Left renal cortex interstitium (tissue), 4 donors: Measurements from ENCODE around the gene LSS. TPM values are rescaled to one million over a fixed set of nuclear protein-coding genes. Genes with fewer than 3 reads are reported as not detected.

Experiments used
- DNase-seq, 4 donors: peaks; one replicate each; pipeline ENCODE4 v3.0.0-alpha.2; 2013; ENCODE audit warnings: low read depth in 4 of 4, low spot score in 2 of 4, missing footprints in 1 of 4
- polyA plus RNA-seq, 4 donors: library from polyadenylated mRNA; unstranded; fragments of 120-200 nt; gene quantifications; one replicate each; pipeline ENCODE4 v1.2.1, GENCODE V29; 2013; ENCODE audit not compliant: insufficient read length in 4 of 4

Gene LSS
- polyA plus RNA-seq, 4 donors: 24.6 to 57.0 (median 41.4) TPM

GRCh38 chr21:46220275-46220810 lies 8.2 kb downstream of the LSS start:
- no peak for DNase-seq

- no peak for DNase-seq
These were observed 8.9 kb downstream of the LSS start for GRCh38 chr21:46219591-46220239.

GRCh38 chr21:46218906-46219590 lies 9.5 kb downstream of the LSS start:
- no peak for DNase-seq

GRCh38 chr21:46217511-46218196 lies 10.9 kb downstream of the LSS start:
- DNase-seq: no peak

GRCh38 chr21:46216132-46216747 lies 12.3 kb downstream of the LSS start:
- no peak for DNase-seq

- no peak for DNase-seq
These were observed 13.0 kb downstream of the LSS start for GRCh38 chr21:46215436-46216131.

- no peak for DNase-seq
These were observed 13.9 kb downstream of the LSS start for GRCh38 chr21:46214478-46215340.

GRCh38 chr21:46213620-46214286 lies 14.8 kb downstream of the LSS start:
- no peak for DNase-seq

- DNase-seq: no peak
These were observed 15.7 kb downstream of the LSS start for GRCh38 chr21:46212721-46213484.

GRCh38 chr21:46211786-46212720 lies 16.5 kb downstream of the LSS start:
- no peak for DNase-seq

- no peak for DNase-seq
These were observed 17.2 kb downstream of the LSS start for GRCh38 chr21:46211376-46211775.

- no peak for DNase-seq
These were observed 18.0 kb downstream of the LSS start for GRCh38 chr21:46210378-46211136.

GRCh38 chr21:46208761-46209721 lies 19.5 kb downstream of the LSS start:
- no peak for DNase-seq

- DNase-seq: no peak
These were observed 20.5 kb downstream of the LSS start for GRCh38 chr21:46207920-46208591.
